ENCODE data around the gene BAZ2B.

BAZ2B gene

GRCh38 chr2:159613091-159613490, 3.3 kb downstream of the BAZ2B start:
- Histone ChIP-seq H2AFZ (ENCODE audit: low read depth, low read length) (no peak overlapping the region), H3K36me3 (ENCODE audit: insufficient read depth, low read length) (no peaks in the 10 kb centered on the region), H3K79me2 (ENCODE audit: insufficient read depth, low read length) (peaks cover 29% of the 10 kb centered on the region), H3K4me1 (ENCODE audit: insufficient read depth, low read length) (peaks cover 32% of the 10 kb centered on the region), H3K27ac (ENCODE audit: low read length) (no peak overlapping the region), H3K27me3 (ENCODE audit: insufficient read depth, low read length, poor library complexity) (no peaks in the 10 kb centered on the region), H3K9ac (ENCODE audit: low read depth, low read length) (no peak overlapping the region), H3K4me3 (ENCODE audit: low read depth in 1 of 2, low read length in 2 of 2) (no peak overlapping the region), H4K20me1 (ENCODE audit: insufficient read depth, low read length) (no peaks in the 10 kb centered on the region), H3K4me2 (ENCODE audit: insufficient read depth, low read length) (peak overlapping the region; percentile 73; the same call in 1 of the 2 replicates), H3K9me3 (ENCODE audit: insufficient read depth, low read length, severe bottlenecking) (no peaks in the 10 kb centered on the region)
- ATAC-seq (ENCODE audit: insufficient read depth, low read depth) (no peak), DNase-seq (no peak)
- TF ChIP-seq EZH2 (IDR thresholded peaks at IDR 0.05; ENCODE audit: borderline replicate concordance, low read depth, low read length, severe bottlenecking) (no peak), CTCF (IDR thresholded peaks at IDR 0.05; ENCODE audit: borderline replicate concordance, extremely low read depth, low read length, poor library complexity, severe bottlenecking) (no peak)

- no peak for TF ChIP-seq CTCF (IDR thresholded peaks at IDR 0.05; ENCODE audit: borderline replicate concordance, extremely low read depth, low read length, poor library complexity, severe bottlenecking)
- TF ChIP-seq EZH2 (IDR thresholded peaks at IDR 0.05; ENCODE audit: borderline replicate concordance, low read depth, low read length, severe bottlenecking), result no peak
- Histone ChIP-seq H3K4me2 (ENCODE audit: insufficient read depth, low read length) (peak overlapping the region; percentile 73; the same call in 1 of the 2 replicates), H3K79me2 (ENCODE audit: insufficient read depth, low read length) (peaks cover 29% of the 10 kb centered on the region), H3K9ac (ENCODE audit: low read depth, low read length) (no peak overlapping the region), H3K36me3 (ENCODE audit: insufficient read depth, low read length) (no peaks in the 10 kb centered on the region), H2AFZ (ENCODE audit: low read depth, low read length) (no peak overlapping the region), H3K4me3 (ENCODE audit: low read depth in 1 of 2, low read length in 2 of 2) (no peak overlapping the region), H4K20me1 (ENCODE audit: insufficient read depth, low read length) (no peaks in the 10 kb centered on the region), H3K27ac (ENCODE audit: low read length) (0 out of 2 replicates have a peak overlapping the region, but pooled peaks have one; percentile 13), H3K4me1 (ENCODE audit: insufficient read depth, low read length) (peaks cover 32% of the 10 kb centered on the region), H3K9me3 (ENCODE audit: insufficient read depth, low read length, severe bottlenecking) (no peaks in the 10 kb centered on the region), H3K27me3 (ENCODE audit: insufficient read depth, low read length, poor library complexity) (no peaks in the 10 kb centered on the region)
- ATAC-seq (ENCODE audit: insufficient read depth, low read depth), result no peak
- no peak for DNase-seq
Observed at GRCh38 chr2:159612255-159612901, 4.0 kb downstream of the BAZ2B start.

GRCh38 chr2:159609811-159610549, 6.4 kb downstream of the BAZ2B start:
- Histone ChIP-seq H3K79me2 (ENCODE audit: insufficient read depth, low read length) (peaks cover 29% of the 10 kb centered on the region), H3K27ac (ENCODE audit: low read length) (no peak overlapping the region), H4K20me1 (ENCODE audit: insufficient read depth, low read length) (no peaks in the 10 kb centered on the region), H3K27me3 (ENCODE audit: insufficient read depth, low read length, poor library complexity) (no peaks in the 10 kb centered on the region), H2AFZ (ENCODE audit: low read depth, low read length) (no peak overlapping the region), H3K4me3 (ENCODE audit: low read depth in 1 of 2, low read length in 2 of 2) (no peak overlapping the region), H3K9me3 (ENCODE audit: insufficient read depth, low read length, severe bottlenecking) (no peaks in the 10 kb centered on the region), H3K4me2 (ENCODE audit: insufficient read depth, low read length) (no peak overlapping the region), H3K4me1 (ENCODE audit: insufficient read depth, low read length) (peaks cover 25% of the 10 kb centered on the region), H3K9ac (ENCODE audit: low read depth, low read length) (no peak overlapping the region), H3K36me3 (ENCODE audit: insufficient read depth, low read length) (no peaks in the 10 kb centered on the region)
- TF ChIP-seq CTCF (IDR thresholded peaks at IDR 0.05; ENCODE audit: borderline replicate concordance, extremely low read depth, low read length, poor library complexity, severe bottlenecking) (no peak), EZH2 (IDR thresholded peaks at IDR 0.05; ENCODE audit: borderline replicate concordance, low read depth, low read length, severe bottlenecking) (no peak)
- ATAC-seq (ENCODE audit: insufficient read depth, low read depth), result no peak
- DNase-seq, result no peak
